GM21717 (cell line): Measurements from ENCODE around the gene GNAI1.

Experiments used
- ATAC-seq: cut with Tn5 transposase; IDR thresholded peaks from one replicate; pipeline ENCODE4 v1.9.1; 2021; ENCODE audit warnings: mild to moderate bottlenecking, moderate library complexity; ENCODE audit not compliant: unreplicated experiment

Gene GNAI1

DNA sequence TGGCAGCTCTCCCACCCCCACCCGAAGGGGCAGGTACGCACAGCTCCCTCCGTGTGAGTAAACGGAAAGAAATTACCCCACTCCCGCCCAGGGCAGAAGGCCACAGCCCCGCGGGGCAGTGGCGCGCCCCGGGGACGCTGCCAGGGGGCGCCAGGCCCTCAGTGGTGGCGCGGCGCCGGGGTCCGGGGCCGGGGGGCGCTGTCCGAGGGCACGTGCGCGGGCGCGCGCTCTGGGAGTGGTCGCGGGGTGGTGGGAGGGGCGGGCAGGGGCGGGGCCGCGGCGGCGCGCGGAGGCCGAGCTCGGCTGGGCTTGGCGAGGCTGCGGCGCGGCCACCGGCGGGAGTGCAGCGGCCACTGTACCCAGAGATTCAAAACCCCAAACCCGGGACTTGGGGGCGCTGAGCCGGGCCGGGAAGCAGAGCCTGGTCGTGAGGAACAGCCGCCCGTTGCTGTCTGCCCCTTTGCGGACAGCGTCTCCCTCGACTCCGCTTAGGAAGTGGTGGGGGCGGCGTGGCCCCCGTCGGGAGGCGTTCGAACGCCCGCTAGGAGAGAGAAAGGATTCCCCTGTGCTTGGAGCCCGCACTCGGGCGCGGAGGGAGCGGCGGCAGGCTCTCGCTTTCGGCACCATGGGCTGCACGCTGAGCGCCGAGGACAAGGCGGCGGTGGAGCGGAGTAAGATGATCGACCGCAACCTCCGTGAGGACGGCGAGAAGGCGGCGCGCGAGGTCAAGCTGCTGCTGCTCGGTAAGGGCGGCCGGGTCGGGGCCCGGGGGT is at the start of gene GNAI1:
Gene GNAI1 (plus strand): TSS at position 296 of the 773 bp plus-strand sequence. CDS start 330 bp downstream, at position 626.
- no peak for ATAC-seq

DNA sequence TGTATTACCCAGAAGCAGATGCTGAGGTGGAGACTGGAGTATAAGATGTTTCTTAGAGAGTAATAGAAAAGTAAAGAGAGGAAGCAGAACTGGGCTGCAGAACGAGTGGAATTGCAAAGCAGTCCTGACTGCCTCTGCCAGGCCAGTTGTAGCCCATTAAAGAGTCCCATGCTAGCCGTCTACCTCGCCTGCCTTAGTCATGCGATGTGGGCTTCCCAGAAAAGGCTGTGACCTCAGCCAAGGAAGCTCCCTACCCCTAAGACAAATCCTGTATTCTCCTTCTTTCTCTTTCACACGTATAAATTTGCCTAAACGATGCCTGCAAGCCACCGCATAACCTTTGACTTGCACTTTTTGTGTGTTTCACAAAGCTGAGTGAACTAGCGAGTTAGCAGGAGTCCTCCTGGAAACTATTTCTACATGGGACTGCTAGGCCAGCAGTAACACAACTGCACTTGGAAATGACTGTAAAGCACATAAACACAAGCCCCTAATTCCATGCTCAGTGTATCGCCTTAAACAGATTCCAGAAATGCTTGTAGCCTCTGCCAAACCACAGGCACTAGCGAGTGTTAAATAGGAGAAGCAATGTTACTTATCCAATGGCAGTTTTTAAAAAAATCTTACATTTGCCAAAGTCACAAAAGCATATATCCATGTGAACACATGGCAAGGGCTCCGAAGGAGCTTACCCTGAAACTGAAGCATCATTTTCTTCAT is 47.4 kb upstream of the GNAI1 start:
- ATAC-seq: no peak

DNA sequence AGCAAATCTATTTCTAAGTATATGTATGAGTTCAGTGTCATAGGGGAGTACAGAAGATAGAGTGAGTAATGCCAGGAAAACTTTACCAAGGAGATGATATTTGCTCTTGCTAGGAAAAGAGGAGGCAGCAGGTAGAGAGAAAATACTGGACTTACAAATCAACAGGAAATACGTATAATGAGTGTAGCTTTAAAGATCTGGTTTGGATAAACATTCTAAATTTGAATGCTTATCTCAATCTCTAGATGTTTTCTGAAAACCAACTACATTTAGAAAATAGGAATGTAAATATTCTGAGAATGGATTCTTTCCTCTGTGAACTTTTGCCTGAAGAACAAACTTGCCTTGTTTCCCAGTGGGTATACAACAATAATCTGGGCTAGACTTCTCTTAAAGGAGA is 46.9 kb upstream of the GNAI1 start:
- ATAC-seq: no peak

DNA sequence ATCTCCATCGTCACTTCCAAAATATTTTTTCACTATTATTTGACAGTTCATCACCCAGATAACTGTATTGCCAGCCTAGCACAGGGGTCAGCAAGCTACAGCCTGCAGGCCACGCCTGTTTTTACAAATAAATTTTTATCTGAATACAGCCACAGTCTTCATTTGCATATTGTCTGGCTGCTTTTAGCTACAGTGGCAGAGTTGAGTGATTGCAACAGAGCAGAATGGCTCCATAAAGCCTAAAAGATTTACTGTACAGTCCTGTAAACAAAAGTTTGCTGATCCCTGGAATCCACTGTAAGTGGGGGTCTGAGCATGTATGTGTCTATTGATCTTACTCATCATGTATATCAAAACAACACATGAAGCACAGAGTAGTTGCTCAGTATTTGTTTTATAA is 45.9 kb upstream of the GNAI1 start:
- ATAC-seq: no peak

DNA sequence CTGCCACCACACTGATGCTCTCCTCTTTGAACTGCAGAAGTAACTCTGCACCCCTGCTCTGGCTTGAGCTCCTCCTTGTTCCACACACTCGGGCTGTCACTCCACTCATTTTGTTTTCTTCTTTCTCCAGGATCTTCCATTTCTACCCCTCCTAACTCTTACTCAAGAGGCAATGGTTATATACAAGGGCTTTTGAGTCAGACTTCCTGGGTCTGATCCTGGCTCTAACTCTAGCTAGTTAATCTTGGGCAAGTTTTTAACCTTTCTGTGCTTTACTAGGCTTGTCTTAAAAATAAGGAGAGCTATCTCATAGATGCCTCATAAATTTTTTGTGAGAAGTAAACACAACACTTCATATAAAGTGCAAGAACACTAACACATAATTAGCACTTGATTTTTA is 45.3 kb upstream of the GNAI1 start:
- no peak for ATAC-seq

DNA sequence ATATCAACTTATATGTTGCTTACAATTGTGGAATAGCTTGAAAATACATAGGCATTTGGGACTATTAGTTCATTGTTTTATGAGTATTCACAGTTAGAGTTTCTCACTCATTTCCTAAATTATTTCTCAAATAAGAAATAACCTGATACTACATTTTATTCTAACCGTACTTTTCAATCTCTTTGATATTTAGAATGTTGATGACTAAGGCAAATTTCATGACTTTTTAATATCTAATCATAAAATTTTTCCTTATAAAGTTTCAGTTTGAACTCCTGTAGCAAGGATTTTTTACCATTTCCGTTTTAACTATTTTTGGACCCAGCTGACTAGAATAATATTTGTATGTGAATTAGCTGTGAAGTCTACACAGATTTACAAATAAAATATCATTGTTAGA is 41.3 kb upstream of the GNAI1 start:
- ATAC-seq: no peak

DNA sequence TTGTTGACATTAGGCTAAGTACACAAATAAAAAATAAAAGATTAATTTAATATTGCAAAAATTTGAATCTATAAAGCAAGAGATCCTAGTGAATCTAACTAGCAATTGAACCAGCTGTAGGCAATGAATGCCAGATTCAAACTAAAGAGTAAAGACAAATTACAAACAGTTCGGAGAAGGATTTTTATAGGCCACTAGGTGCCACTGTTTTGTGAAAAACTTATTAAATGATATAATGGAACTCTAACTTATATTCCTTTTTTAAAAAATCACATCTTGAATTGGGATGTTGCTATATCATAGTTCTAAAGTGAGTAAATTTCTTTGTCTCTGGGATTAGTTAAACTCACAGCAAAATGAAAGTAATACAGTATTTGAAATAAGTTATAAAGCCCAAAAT is 39.1 kb upstream of the GNAI1 start:
- no peak for ATAC-seq

GRCh38 chr7:80097756-80098155 is 36.9 kb upstream of the GNAI1 start:
- ATAC-seq: no peak

DNA sequence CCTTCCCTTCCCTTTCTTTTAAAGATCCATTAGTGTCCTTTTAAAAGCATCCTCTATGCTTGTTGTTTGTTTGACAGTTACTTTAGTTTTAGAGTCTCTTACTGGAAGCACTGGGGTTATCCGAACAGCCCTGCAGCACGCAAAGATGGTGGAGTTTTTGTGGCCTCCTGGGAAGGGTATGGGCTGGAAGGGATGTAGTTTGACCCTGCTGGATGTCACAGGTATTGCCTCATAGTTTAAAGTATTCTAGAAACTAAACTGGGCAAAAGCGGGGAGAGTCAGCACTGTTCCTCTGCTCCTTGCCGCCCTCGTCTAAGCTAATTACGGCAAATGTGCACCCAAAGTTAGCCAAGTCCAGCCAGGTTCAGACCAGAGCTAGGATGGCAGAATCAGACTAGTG is 35.8 kb upstream of the GNAI1 start:
- ATAC-seq: no peak

DNA sequence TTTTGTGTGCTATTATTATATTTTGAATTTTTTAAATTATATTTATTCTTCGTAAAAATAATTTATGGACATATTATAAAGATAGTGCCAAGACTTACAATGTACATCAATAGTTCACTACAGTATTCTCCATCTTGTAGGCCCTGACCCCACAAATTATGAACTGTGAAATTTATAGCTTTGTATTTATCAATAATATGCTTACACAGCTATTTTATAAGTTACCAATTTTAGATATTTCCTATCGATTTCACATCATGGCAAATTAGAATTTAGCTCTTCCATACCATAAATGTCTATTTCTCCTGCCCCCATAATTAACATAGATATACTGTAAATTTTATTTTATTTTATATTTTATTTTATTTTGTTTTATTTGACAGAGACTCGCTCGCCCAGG is 34.4 kb upstream of the GNAI1 start:
- ATAC-seq: no peak

DNA sequence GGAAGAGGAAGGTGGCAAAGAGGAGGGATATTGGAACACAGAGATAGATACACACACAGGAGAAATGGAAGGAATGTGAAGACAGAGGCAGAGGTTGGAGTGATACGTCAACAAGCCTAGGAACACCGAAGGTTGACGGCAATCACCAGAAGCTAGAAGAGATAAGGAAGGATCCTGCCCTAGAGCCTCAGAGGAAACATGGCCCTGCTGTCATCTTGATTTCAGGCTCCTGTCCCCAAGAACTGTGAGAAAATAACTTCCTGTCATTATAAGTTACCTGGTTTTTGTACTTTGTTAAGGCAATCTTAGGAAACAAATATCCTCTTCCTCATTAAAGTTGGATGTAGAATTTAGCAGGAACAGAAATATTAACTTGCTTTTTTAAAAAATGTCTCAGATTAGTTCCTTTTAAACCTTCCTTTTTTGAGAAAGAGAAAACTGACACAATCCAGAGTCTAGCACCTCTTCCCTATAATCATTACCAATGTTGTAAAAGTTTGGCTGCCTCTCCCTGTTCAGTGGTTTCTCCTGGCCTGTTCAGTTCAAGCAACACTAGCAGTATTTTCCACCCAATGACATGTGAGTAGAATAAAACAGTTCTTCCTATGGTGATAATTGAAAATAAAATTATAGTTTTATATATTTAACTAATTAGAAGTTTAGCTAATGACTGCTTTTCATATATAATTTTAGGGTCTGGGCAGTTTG is 28.8 kb upstream of the GNAI1 start:
- no peak for ATAC-seq

- ATAC-seq: no peak
These were observed 28.0 kb upstream of the GNAI1 start for GRCh38 chr7:80106498-80107113.

- ATAC-seq: no peak
These were observed 27.4 kb upstream of the GNAI1 start for GRCh38 chr7:80107278-80107677.

DNA sequence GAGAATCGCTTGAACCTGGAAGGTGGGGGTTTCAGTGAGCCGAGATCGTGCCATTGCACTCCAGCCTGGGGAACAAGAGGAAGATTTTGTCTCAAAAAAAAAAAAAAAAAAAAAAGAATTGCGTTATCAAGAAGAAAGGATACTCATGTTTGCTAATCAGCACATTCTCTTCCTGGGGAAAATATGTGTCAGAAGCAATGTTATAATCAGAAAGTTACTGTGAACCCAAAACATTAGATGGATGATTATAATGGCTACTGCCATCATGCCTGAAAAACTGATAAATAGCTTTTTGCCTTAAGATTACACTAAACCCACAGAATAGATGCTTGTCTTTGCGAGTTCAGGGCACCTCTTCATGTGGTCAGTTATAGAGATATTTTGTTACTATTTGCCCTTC is 24.3 kb upstream of the GNAI1 start:
- no peak for ATAC-seq

DNA sequence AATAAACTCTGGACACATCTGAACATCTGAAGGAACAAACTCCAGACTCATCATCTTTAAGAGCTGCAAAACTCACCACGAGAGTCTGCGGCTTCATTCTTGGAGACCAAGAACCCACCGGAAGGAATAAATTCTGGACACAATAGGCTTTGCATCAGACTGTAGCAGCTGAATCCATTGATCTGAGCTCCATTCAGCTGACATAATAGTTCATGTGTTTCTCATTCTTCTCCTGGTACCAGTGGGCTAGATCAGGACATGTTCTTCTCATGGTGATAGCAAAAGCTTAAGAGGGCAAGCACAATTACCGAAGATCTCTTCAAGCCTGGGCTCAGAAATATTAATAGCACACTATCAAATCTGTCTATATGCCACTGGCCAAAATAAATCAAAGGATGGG is 20.5 kb upstream of the GNAI1 start:
- no peak for ATAC-seq

DNA sequence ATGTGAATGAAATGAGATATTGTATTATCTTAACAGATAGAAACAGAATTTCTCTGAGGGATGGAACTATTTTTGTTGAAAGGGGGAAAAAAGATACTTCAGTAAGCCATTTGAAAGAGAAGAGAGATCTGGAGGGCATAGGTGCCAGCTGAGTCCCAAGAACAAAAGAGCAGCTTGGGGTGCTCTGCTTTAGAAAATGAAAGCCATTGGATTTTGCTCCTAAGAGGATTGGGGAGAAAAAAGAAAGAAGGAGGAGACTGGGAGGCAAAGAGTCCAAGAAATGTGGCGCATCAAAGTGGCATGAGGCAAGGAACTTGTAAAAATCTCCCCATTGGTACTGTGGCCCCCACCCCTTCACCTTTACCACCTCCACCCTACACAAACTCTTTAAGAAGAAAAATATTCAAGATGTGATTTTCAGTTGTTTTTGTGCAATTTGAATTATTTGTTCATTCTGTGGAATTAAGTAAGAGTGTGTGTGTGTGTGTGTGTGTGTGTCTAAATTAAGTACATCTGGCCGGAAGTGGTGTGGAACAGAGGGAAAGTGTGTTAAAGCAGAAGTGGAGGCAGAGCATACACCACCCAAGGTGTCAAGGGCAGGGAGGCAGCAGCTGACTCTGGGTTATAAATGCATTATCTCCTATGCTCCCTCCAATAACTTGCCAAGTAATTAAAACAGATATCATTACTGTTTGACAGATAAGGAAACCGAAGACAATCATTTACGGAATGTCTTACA is 9.9 kb upstream of the GNAI1 start:
- no peak for ATAC-seq

DNA sequence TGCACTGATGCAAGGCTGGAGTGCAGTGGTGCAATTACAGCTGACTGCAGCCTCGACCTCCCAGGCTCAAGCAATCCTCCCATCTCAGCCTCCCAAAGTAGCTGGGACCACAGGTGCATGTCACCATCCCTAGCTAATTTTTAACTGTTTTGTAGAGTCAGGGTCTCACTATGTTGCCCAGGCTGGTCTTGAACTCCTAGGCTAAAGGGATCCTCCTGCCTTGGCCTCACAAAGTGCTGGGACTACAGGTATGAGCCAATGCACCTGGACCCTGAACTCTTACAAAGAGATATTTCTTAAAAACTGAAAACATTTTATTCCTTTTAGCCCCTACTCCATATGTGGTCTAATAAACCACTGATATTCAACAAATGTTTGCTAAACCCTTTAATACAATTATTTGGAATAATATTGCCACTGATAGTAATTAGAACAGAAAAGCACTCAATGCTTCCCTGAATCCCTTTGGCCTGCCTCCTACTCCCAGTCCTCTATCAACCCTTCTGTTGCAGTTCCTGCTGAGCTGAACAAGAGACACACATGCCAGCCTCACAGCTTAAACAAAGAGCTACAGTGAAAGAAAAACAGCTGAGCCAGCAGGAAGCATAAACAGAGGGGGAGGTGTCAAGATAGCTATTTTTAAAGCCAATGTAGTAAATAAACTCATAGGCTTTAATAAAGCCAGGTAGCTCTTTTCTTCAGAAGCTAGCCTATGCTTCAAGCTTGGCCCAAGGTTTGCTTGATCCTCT is 7.0 kb upstream of the GNAI1 start:
- ATAC-seq: no peak

DNA sequence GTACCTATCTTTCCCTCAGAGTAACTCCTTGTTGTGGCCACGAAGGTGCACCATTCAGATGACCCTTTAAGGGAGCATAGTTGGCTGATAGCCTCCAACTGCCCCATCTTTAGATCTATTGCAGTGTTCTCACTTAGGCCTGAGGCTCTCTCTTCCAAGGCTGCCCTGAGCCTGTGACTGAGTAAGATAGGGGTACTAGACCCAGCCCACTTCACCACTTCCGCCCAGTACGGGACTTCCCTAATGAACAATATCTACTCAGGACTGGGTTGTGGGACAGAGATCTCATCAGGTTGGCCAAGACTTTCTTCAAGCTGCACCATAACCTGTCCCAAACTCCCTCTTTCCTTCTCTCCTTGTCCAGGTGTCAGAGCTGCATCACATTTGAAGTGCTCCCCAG is 5.7 kb upstream of the GNAI1 start:
- ATAC-seq: no peak

DNA sequence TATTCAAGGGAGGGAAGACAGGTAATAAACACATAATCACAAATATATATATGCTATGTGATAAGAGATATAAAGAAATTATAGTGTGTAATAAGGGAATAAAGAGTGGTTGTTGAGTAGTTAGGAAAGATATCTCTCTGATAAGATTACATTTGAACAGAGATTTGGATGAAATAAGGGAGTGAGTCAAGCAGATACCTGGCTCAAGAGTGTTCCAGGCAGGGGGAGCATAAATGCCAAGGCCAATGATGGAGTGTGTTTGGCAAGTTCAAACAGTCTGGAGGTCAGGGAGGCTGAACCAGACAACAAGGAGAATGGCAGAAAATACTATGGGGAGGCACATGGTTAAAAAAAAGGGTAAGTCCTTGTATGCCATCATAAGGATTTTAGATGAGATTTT is 4.8 kb upstream of the GNAI1 start:
- no peak for ATAC-seq
